Endothelial cell of umbilical vein (primary cell): Measurements from ENCODE around the gene CPA3. TPM values are rescaled to one million over a fixed set of nuclear protein-coding genes. Genes with fewer than 3 reads are reported as not detected.
A peak's percentile ranks its signal among the peaks of the same experiment; 100 is the strongest.

ENCODE experiments used
- BruUV-seq: library from RNA; stranded (reverse); fragments of 400-500 nt; replicated peaks from 2 replicates; lab custom pipeline; 2021; lab: Mats Ljungman, UMichigan
- CTCF ChIA-PET: fragments of 300-600, 350-600 bp; sonication (Branson Sonifier 250); formaldehyde crosslinking; loops from one replicate; lab custom pipeline; 2021; ENCODE audit warnings: antibody characterized with exemption, inconsistent platforms; lab: Charles Lee
- POLR2A ChIA-PET: fragments of 300-600, 350-600 bp; sonication (Branson Sonifier 250); formaldehyde crosslinking; loops from one replicate; lab custom pipeline; 2021; ENCODE audit warnings: antibody characterized with exemption, inconsistent platforms; lab: Charles Lee
- DNase-seq: peaks from one replicate; pipeline ENCODE4 v3.0.0-alpha.2; 2011; ENCODE audit warnings: low read depth, low spot score
- FAIRE-seq: peaks from 2 replicates; lab custom pipeline; 2011; peaks lifted over from hg19 to GRCh38; lab: Jason Lieb, UNC
- H2AFZ ChIP-seq: 2 replicates; pipeline ENCODE4 v1.6.0; 2012; ENCODE audit warnings: low read depth, low read length, control low read depth, inconsistent platforms
- H3K27ac ChIP-seq: 2 replicates; pipeline ENCODE4 v1.5.1; 2011; ENCODE audit warnings: low read depth, mild to moderate bottlenecking, control low read depth, low read length, moderate library complexity; ENCODE audit not compliant: insufficient read depth
- H3K27me3 ChIP-seq, 2 experiments: 2 replicates each; pipeline versions ENCODE4 v1.6.0 to v1.6.1; 2011; ENCODE audit warnings: low read length in 2 of 2, mixed read lengths in 1 of 2; ENCODE audit not compliant: control insufficient read depth in 2 of 2, insufficient read depth in 2 of 2
- H3K36me3 ChIP-seq, 2 experiments: 2 replicates in 1 of 2; 3 replicates in 1 of 2; pipeline ENCODE4 v1.5.1; 2011; ENCODE audit warnings: low read length in 2 of 2, mild to moderate bottlenecking in 1 of 2, moderate library complexity in 1 of 2; ENCODE audit not compliant: control insufficient read depth in 2 of 2, insufficient read depth in 2 of 2; ENCODE audit errors: extremely low read depth in 1 of 2
- H3K4me1 ChIP-seq: 3 replicates; pipeline ENCODE4 v1.5.1; 2011; ENCODE audit warnings: mild to moderate bottlenecking, low read length; ENCODE audit not compliant: control insufficient read depth, insufficient read depth; ENCODE audit errors: extremely low read depth
- H3K4me2 ChIP-seq: 2 replicates; pipeline ENCODE4 v1.6.1; 2011; ENCODE audit warnings: low read length, control low read depth, mixed read lengths; ENCODE audit not compliant: insufficient read depth
- H3K4me3 ChIP-seq, 3 experiments: fragments of 200-600 bp in 1 of 3; sonication (generic), shearing (Covaris generic) in 1 of 3; replicated peaks in 1 of 3; 2 replicates each; pipeline ENCODE4 v1.5.1; 2011 to 2016; ENCODE audit warnings: control low read depth in 3 of 3, low read length in 3 of 3, mild to moderate bottlenecking in 2 of 3, inconsistent platforms in 1 of 3, low read depth in 1 of 3, moderate library complexity in 1 of 3; ENCODE audit not compliant: insufficient read depth in 1 of 3
- H3K79me2 ChIP-seq: 2 replicates; pipeline ENCODE4 v1.6.0; 2012; ENCODE audit warnings: low read length, inconsistent platforms; ENCODE audit not compliant: control insufficient read depth, insufficient read depth
- H3K9ac ChIP-seq: replicated peaks from 2 replicates; pipeline ENCODE3; 2011; ENCODE audit warnings: low read length, control low read depth; ENCODE audit not compliant: insufficient read depth; ENCODE audit errors: extremely low read depth
- H3K9me1 ChIP-seq: replicated peaks from 3 replicates; pipeline ENCODE4 v1.6.0; 2011; ENCODE audit warnings: mild to moderate bottlenecking, low read length; ENCODE audit not compliant: control insufficient read depth, insufficient read depth; ENCODE audit errors: extremely low read depth
- H3K9me3 ChIP-seq: replicated peaks from 2 replicates; pipeline ENCODE4 v1.5.1; 2012; ENCODE audit warnings: low read length, inconsistent platforms; ENCODE audit not compliant: control insufficient read depth, insufficient read depth
- H4K20me1 ChIP-seq: replicated peaks from 2 replicates; pipeline ENCODE3; 2011; ENCODE audit warnings: mild to moderate bottlenecking, low read length; ENCODE audit not compliant: control insufficient read depth, insufficient read depth; ENCODE audit errors: extremely low read depth
- EZH2 ChIP-seq: IDR thresholded peaks from 2 replicates; pipeline ENCODE4 v1.6.1; 2012; ENCODE audit warnings: borderline replicate concordance, low read depth, mild to moderate bottlenecking, moderate library complexity, low read length, inconsistent platforms; ENCODE audit not compliant: severe bottlenecking
- FOS ChIP-seq: IDR thresholded peaks from 2 replicates; pipeline ENCODE4 v1.6.1; 2011; ENCODE audit warnings: mild to moderate bottlenecking, low read length, moderate library complexity, borderline replicate concordance; ENCODE audit not compliant: insufficient read depth
- JUN ChIP-seq: IDR thresholded peaks from 2 replicates; pipeline ENCODE4 v1.6.1; 2011; ENCODE audit warnings: borderline replicate concordance, low read depth; ENCODE audit not compliant: insufficient read length, insufficient read depth
- MAX ChIP-seq: IDR thresholded peaks from 2 replicates; pipeline ENCODE4 v1.6.1; 2011; ENCODE audit not compliant: insufficient read depth, insufficient read length
- MYC ChIP-seq: IDR thresholded peaks from one replicate; pipeline ENCODE4 v1.6.1; 2011; ENCODE audit warnings: mild to moderate bottlenecking, low read depth, low read length
- POLR2AphosphoS5 ChIP-seq: IDR thresholded peaks from 2 replicates; pipeline ENCODE4 v1.6.1; 2012; ENCODE audit warnings: low read depth, mild to moderate bottlenecking, control low read depth, low read length, moderate library complexity; ENCODE audit not compliant: insufficient read depth
- dilution Hi-C: fragments of 300-500 bp; cut with MboI; formaldehyde crosslinking; loops from one replicate; pipeline ENCODE4 v1.15.0; 2019; ENCODE audit warnings: low sequenced_read_pairs; ENCODE audit not compliant: extremely low pct_ligation_motif_present
- intact Hi-C: fragments of 100-400 bp; cut with micrococcal nuclease; formaldehyde crosslinking; loops from one replicate; pipeline ENCODE4 v1.10.0; 2022
- polyA plus RNA-seq, 4 experiments: library from polyadenylated mRNA; depleted of rRNA in 3 of 4; stranded (reverse) in 3 of 4; unstranded in 1 of 4; fragments of >200 nt; gene quantifications; 2 replicates each; pipeline versions ENCODE4 v1.2.1 to v1.2.3, GENCODE V29; 2011 to 2012; ENCODE audit warnings: missing spikeins in 1 of 4
- total RNA-seq: library from RNA; stranded (reverse); gene quantifications from 2 replicates; pipeline ENCODE4 v1.2.3, GENCODE V29; 2021
- TF ChIP-seq, protein P1 (sequence below), 2 donors: IDR thresholded peaks; 1 replicate in 1 of 2; 2 replicates in 1 of 2; pipeline ENCODE4 v1.5.1; 2011; ENCODE audit warnings: low read length in 2 of 2, mild to moderate bottlenecking in 2 of 2, moderate library complexity in 2 of 2, control low read depth in 1 of 2, inconsistent platforms in 1 of 2, low read depth in 1 of 2; ENCODE audit not compliant: insufficient read depth in 1 of 2; ENCODE audit errors: extremely low read depth in 1 of 2

CPA3 gene
- total and polyA plus RNA-seq, 2 donors (not counting 3 experiments of a cell fraction or from before 2014, with no cell fraction given) = 1.7 to 6.4 TPM

- H3K4me3 ChIP-seq = no peak overlapping the region
- no peaks in the 10 kb centered on the region for H4K20me1 ChIP-seq
- no peaks in the 10 kb centered on the region for H3K79me2 ChIP-seq
- ChIA-PET POLR2A (no interaction called here), CTCF (interaction anchor here (1.0 to 6.4 kb wide), 2 partner anchors 14 to 79 kb away, joined by 3 to 181 read pairs; no protein-coding TSS in a partner anchor)
- no peak overlapping the region for H3K27ac ChIP-seq
- H3K27me3 ChIP-seq = peaks cover 12 to 31% of the 10 kb centered on the region in 2 experiments
- dilution Hi-C loops (no loop called here), intact Hi-C loops (loop anchor here (10.0 kb wide), 1 partner anchor 426 kb away; no protein-coding TSS in a partner anchor)
- H3K9me3 ChIP-seq = no peaks in the 10 kb centered on the region
- DNase-seq = no peak
- no peaks in the 10 kb centered on the region for H3K4me1 ChIP-seq
- H3K4me2 ChIP-seq = no peak overlapping the region
- no peaks in the 10 kb centered on the region for H3K36me3 ChIP-seq
- FAIRE-seq = no peak
- H3K9me1 ChIP-seq = no peaks in the 10 kb centered on the region
- BruUV-seq = no TSS peak
- H2AFZ ChIP-seq = no peak overlapping the region
- TF ChIP-seq EZH2 (no peak), POLR2AphosphoS5 (no peak), MAX (no peak)
- no peak overlapping the region for H3K9ac ChIP-seq
Observed at GRCh38 chr3:148940983-148941382, 75.9 kb downstream of the CPA3 start.

- H3K79me2 ChIP-seq = no peaks in the 10 kb centered on the region
- H4K20me1 ChIP-seq = no peaks in the 10 kb centered on the region
- intact Hi-C loops = loop anchor here (1.0 to 10.0 kb wide), 6 partner anchors 64 to 634 kb away; no protein-coding TSS in a partner anchor
- peaks cover 3 to 14% of the 10 kb centered on the region in 2 experiments for H3K27me3 ChIP-seq
- no peak overlapping the region for H3K4me3 ChIP-seq
- no peak overlapping the region for H3K9ac ChIP-seq
- no peak overlapping the region for H2AFZ ChIP-seq
- H3K9me3 ChIP-seq = no peaks in the 10 kb centered on the region
- H3K36me3 ChIP-seq = no peaks in the 10 kb centered on the region
- DNase-seq = peak; percentile 89
- dilution Hi-C loops = no loop called here
- H3K27ac ChIP-seq = no peak overlapping the region
- ChIA-PET CTCF (interaction anchor here (0.6 to 6.4 kb wide), 20 partner anchors 8 to 563 kb away, joined by 3 to 181 read pairs (median 6); partner anchors contain the start of gene CPA3), POLR2A (interaction anchor here (0.5 kb wide), 1 partner anchor 136 kb away, joined by 9 read pairs; no protein-coding TSS in a partner anchor)
- H3K4me2 ChIP-seq = no peak overlapping the region
- TF ChIP-seq MYC (no peak), EZH2 (no peak), FOS (peak; percentile 94), JUN (peak; percentile 97)
- TF ChIP-seq, protein P1, sequence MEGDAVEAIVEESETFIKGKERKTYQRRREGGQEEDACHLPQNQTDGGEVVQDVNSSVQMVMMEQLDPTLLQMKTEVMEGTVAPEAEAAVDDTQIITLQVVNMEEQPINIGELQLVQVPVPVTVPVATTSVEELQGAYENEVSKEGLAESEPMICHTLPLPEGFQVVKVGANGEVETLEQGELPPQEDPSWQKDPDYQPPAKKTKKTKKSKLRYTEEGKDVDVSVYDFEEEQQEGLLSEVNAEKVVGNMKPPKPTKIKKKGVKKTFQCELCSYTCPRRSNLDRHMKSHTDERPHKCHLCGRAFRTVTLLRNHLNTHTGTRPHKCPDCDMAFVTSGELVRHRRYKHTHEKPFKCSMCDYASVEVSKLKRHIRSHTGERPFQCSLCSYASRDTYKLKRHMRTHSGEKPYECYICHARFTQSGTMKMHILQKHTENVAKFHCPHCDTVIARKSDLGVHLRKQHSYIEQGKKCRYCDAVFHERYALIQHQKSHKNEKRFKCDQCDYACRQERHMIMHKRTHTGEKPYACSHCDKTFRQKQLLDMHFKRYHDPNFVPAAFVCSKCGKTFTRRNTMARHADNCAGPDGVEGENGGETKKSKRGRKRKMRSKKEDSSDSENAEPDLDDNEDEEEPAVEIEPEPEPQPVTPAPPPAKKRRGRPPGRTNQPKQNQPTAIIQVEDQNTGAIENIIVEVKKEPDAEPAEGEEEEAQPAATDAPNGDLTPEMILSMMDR (IDR thresholded peaks at IDR 0.05; ENCODE audit: extremely low read depth in 1 of 2, insufficient read depth in 1 of 2, low read depth in 1 of 2, low read length in 2 of 2) = peak; percentile 52 to 60
- no peaks in the 10 kb centered on the region for H3K9me1 ChIP-seq
- FAIRE-seq = peak; percentile 87
- no TSS peak for BruUV-seq
- no peaks in the 10 kb centered on the region for H3K4me1 ChIP-seq
Observed at GRCh38 chr3:148943506-148944205, 78.6 kb downstream of the CPA3 start.
